ENCODE data around the gene SRGN.
A peak's percentile ranks its signal among the peaks of the same experiment; 100 is the strongest.
"Not testable (repeated sequence)": the region's sequence is repeated elsewhere in the genome, so short reads cannot be mapped to it uniquely, and the experiment has no call there.

SRGN gene

GRCh38 chr10:69091143-69091651, 3.3 kb downstream of the SRGN start:
- no peak for DNase-seq

- DNase-seq, result peak; percentile 80
These were observed 5.3 kb downstream of the SRGN start for GRCh38 chr10:69092959-69093850.

- DNase-seq, result no peak
These were observed 6.0 kb downstream of the SRGN start for GRCh38 chr10:69093933-69094332.

GRCh38 chr10:69096045-69096444, 8.1 kb downstream of the SRGN start:
- no peak for DNase-seq

GRCh38 chr10:69097729-69098128, 9.8 kb downstream of the SRGN start:
- no peak for DNase-seq

- no peak for DNase-seq
These were observed 12.4 kb downstream of the SRGN start for GRCh38 chr10:69100136-69100872.

GRCh38 chr10:69101451-69102095, 13.7 kb downstream of the SRGN start:
- no peak for DNase-seq

- no peak for DNase-seq
These were observed 14.5 kb downstream of the SRGN start for GRCh38 chr10:69102440-69102839.

- DNase-seq, result no peak
These were observed 15.9 kb downstream of the SRGN start for GRCh38 chr10:69103784-69104183.

- no peak for DNase-seq
These were observed 17.3 kb downstream of the SRGN start for GRCh38 chr10:69104994-69105790.

GRCh38 chr10:69107176-69107490, 19.2 kb downstream of the SRGN start:
- DNase-seq, result no peak

- DNase-seq, result no peak
These were observed 19.8 kb downstream of the SRGN start for GRCh38 chr10:69107699-69108098.

- DNase-seq, result no peak
These were observed 32.0 kb downstream of the SRGN start for GRCh38 chr10:69119896-69120295.

- no peak for DNase-seq
These were observed 35.4 kb downstream of the SRGN start for GRCh38 chr10:69123306-69123746.

- peak; percentile 99 for DNase-seq
These were observed 36.1 kb downstream of the SRGN start, which contains the start of gene VPS26A for GRCh38 chr10:69123747-69124562. VPS26A (plus strand) TSS chr10:69124178; CDS start chr10:69124278, 100 bp downstream.

- peak; percentile 66 for DNase-seq
These were observed 36.8 kb downstream of the SRGN start for GRCh38 chr10:69124563-69125268.

- DNase-seq, result no peak
These were observed 37.7 kb downstream of the SRGN start for GRCh38 chr10:69125554-69125953.

GRCh38 chr10:69130251-69130650, 42.3 kb downstream of the SRGN start:
- DNase-seq, result no peak

- no peak for DNase-seq
These were observed 52.1 kb downstream of the SRGN start for GRCh38 chr10:69139961-69140360.

GRCh38 chr10:69141304-69141703, 53.4 kb downstream of the SRGN start:
- DNase-seq, result no peak

- DNase-seq, result not testable (repeated sequence)
These were observed 54.2 kb downstream of the SRGN start for GRCh38 chr10:69142074-69142473.

All from activated CD8-positive, alpha-beta memory T cell treated with anti-CD3 and anti-CD28 coated beads, Interleukin-2, amount 50 U/mL, for 48 hours (primary cell).